ENCODE data around the gene SHMT1. TPM values are rescaled to one million over a fixed set of nuclear protein-coding genes. Genes with fewer than 3 reads are reported as not detected.
"Not testable (repeated sequence)": the region's sequence is repeated elsewhere in the genome, so short reads cannot be mapped to it uniquely, and the experiment has no call there.

The SHMT1 gene
- 7.4 and 9.3 TPM in 2 replicates for total RNA-seq

- DNase-seq (ENCODE audit: low read depth in 2 of 2): peak; percentile 86 to 91
These were observed at the start of gene SHMT1 for GRCh38 chr17:18363101-18364049. Gene SHMT1, minus strand, starts transcription at chr17:18363550. Its CDS starts 7,569 bp downstream, at chr17:18355981.

- not testable (repeated sequence) for DNase-seq (ENCODE audit: low read depth in 2 of 2)
These were observed 48.7 kb upstream of the SHMT1 start for GRCh38 chr17:18412001-18412538.

- DNase-seq (ENCODE audit: low read depth in 2 of 2): not testable (repeated sequence)
These were observed 48.1 kb upstream of the SHMT1 start for GRCh38 chr17:18411377-18411864.

- not testable (repeated sequence) for DNase-seq (ENCODE audit: low read depth in 2 of 2)
These were observed 47.4 kb upstream of the SHMT1 start for GRCh38 chr17:18410736-18411135.

- DNase-seq (ENCODE audit: low read depth in 2 of 2): not testable (repeated sequence)
These were observed 46.0 kb upstream of the SHMT1 start for GRCh38 chr17:18409321-18409720.

GRCh38 chr17:18408906-18409305 is 45.6 kb upstream of the SHMT1 start:
- DNase-seq (ENCODE audit: low read depth in 2 of 2): not testable (repeated sequence)

- DNase-seq (ENCODE audit: low read depth in 2 of 2): not testable (repeated sequence)
These were observed 40.3 kb upstream of the SHMT1 start for GRCh38 chr17:18403604-18404003.

GRCh38 chr17:18403166-18403565 is 39.8 kb upstream of the SHMT1 start:
- not testable (repeated sequence) for DNase-seq (ENCODE audit: low read depth in 2 of 2)

GRCh38 chr17:18401872-18402590 is 38.7 kb upstream of the SHMT1 start:
- peak in 1 of 2 donors; percentile 24 for DNase-seq (ENCODE audit: low read depth in 2 of 2)

- not testable (repeated sequence) for DNase-seq (ENCODE audit: low read depth in 2 of 2)
These were observed 25.4 kb upstream of the SHMT1 start for GRCh38 chr17:18388728-18389127.

- DNase-seq (ENCODE audit: low read depth in 2 of 2): not testable (repeated sequence)
These were observed 24.9 kb upstream of the SHMT1 start for GRCh38 chr17:18388266-18388665.

- DNase-seq (ENCODE audit: low read depth in 2 of 2): not testable (repeated sequence)
These were observed 24.2 kb upstream of the SHMT1 start for GRCh38 chr17:18387583-18387982.

GRCh38 chr17:18384271-18384670 is 20.9 kb upstream of the SHMT1 start:
- DNase-seq (ENCODE audit: low read depth in 2 of 2): not testable (repeated sequence)

- not testable (repeated sequence) for DNase-seq (ENCODE audit: low read depth in 2 of 2)
These were observed 19.7 kb upstream of the SHMT1 start for GRCh38 chr17:18383079-18383481.

- DNase-seq (ENCODE audit: low read depth in 2 of 2): no peak
These were observed 19.2 kb upstream of the SHMT1 start for GRCh38 chr17:18382441-18383078.

GRCh38 chr17:18381953-18382245 is 18.5 kb upstream of the SHMT1 start:
- no peak for DNase-seq (ENCODE audit: low read depth in 2 of 2)

- DNase-seq (ENCODE audit: low read depth in 2 of 2): no peak
These were observed 18.0 kb upstream of the SHMT1 start for GRCh38 chr17:18381158-18381952.

GRCh38 chr17:18380471-18381157 is 17.3 kb upstream of the SHMT1 start:
- no peak for DNase-seq (ENCODE audit: low read depth in 2 of 2)

GRCh38 chr17:18379246-18380146 is 16.1 kb upstream of the SHMT1 start:
- no peak for DNase-seq (ENCODE audit: low read depth in 2 of 2)

All from lung microvascular endothelial cell (primary cell).